Hematopoietic multipotent progenitor cell treated with erythropoietin and hydrocortisone succinate and interleukin-3 and kit ligand, for 17 days (in vitro differentiated cells): ENCODE data around the gene AKR1B1.

Experiments
- DNase-seq: peaks from one replicate; pipeline ENCODE4 v3.0.0-alpha.2; 2015; ENCODE audit warnings: low spot score

The AKR1B1 gene

GRCh38 chr7:134419085-134419484, 39.8 kb downstream of the AKR1B1 start:
- DNase-seq: no peak

GRCh38 chr7:134415700-134416099, 43.2 kb downstream of the AKR1B1 start:
- no peak for DNase-seq

- no peak for DNase-seq
Measured at GRCh38 chr7:134414109-134414508, 44.8 kb downstream of the AKR1B1 start.

- no peak for DNase-seq
Measured at GRCh38 chr7:134407311-134407710, 51.6 kb downstream of the AKR1B1 start.

- DNase-seq: no peak
Measured at GRCh38 chr7:134406431-134406830, 52.5 kb downstream of the AKR1B1 start.

- DNase-seq: no peak
Measured at GRCh38 chr7:134405299-134405698, 53.6 kb downstream of the AKR1B1 start.

GRCh38 chr7:134403062-134403461, 55.8 kb downstream of the AKR1B1 start:
- no peak for DNase-seq

- DNase-seq: no peak
Measured at GRCh38 chr7:134400859-134401258, 58.0 kb downstream of the AKR1B1 start.

- DNase-seq: no peak
Measured at GRCh38 chr7:134396031-134396430, 62.9 kb downstream of the AKR1B1 start.

- DNase-seq: no peak
Measured at GRCh38 chr7:134395604-134396003, 63.3 kb downstream of the AKR1B1 start.

GRCh38 chr7:134394056-134394455, 64.8 kb downstream of the AKR1B1 start:
- DNase-seq: no peak
